Mammary epithelial cell (primary cell): Measurements from ENCODE around the gene DENND6B.

Experiments used
- CTCF ChIP-seq, 2 donors: IDR thresholded peaks in 1 of 2; conservative IDR thresholded peaks in 1 of 2; 2 replicates each; pipeline ENCODE4 v1.5.1; 2011 to 2012; ENCODE audit warnings: inconsistent platforms in 2 of 2, low read length in 2 of 2, mild to moderate bottlenecking in 2 of 2, control low read depth in 1 of 2, low read depth in 1 of 2; ENCODE audit not compliant: insufficient read depth in 1 of 2; ENCODE audit errors: extremely low read depth in 1 of 2
- EZH2 ChIP-seq: IDR thresholded peaks from 2 replicates; pipeline ENCODE4 v1.6.1; 2012; ENCODE audit warnings: low read length, inconsistent platforms, borderline replicate concordance

- no peak for TF ChIP-seq CTCF (conservative IDR thresholded peaks at IDR 0.05 in 1 of 2, IDR thresholded peaks at IDR 0.05 in 1 of 2; ENCODE audit: extremely low read depth in 1 of 2, insufficient read depth in 1 of 2, low read depth in 1 of 2, low read length in 2 of 2)
- TF ChIP-seq EZH2 = no peak
These were observed 56.7 kb downstream of the DENND6B start, which contains the start of gene MAPK11 for GRCh38 chr22:50269970-50270665.
